HEK293 (cell line): ENCODE results near the gene SMIM5.

Experiments used
- GLIS1 ChIP-seq: fragments of 450-650 bp; formaldehyde crosslinking; IDR thresholded peaks from 2 replicates; pipeline ENCODE4 v1.5.1; 2016; ENCODE audit warnings: missing biosample characterization, missing genetic modification characterization
- GLIS2 ChIP-seq: fragments of 450-650 bp; formaldehyde crosslinking; IDR thresholded peaks from 2 replicates; pipeline ENCODE4 v1.5.1; 2016; ENCODE audit warnings: missing biosample characterization, missing genetic modification characterization
- HOXC10 ChIP-seq: sonication (generic); formaldehyde crosslinking; IDR thresholded peaks from 2 replicates; pipeline ENCODE4 v1.8.1; 2023; ENCODE audit warnings: mild to moderate bottlenecking, missing genetic modification reagents
- RBAK ChIP-seq: fragments of 450-650 bp; formaldehyde crosslinking; IDR thresholded peaks from 2 replicates; pipeline ENCODE4 v1.5.1; 2016; ENCODE audit warnings: missing biosample characterization, missing genetic modification characterization
- WT1 ChIP-seq: fragments of 450-650 bp; formaldehyde crosslinking; IDR thresholded peaks from 2 replicates; pipeline ENCODE4 v1.5.1; 2016; ENCODE audit warnings: missing biosample characterization, missing genetic modification characterization
- ZNF132 ChIP-seq: fragments of 450-650 bp; formaldehyde crosslinking; IDR thresholded peaks from 2 replicates; pipeline ENCODE4 v1.5.1; 2017; ENCODE audit warnings: missing biosample characterization, missing genetic modification characterization, borderline replicate concordance
- ZNF239 ChIP-seq: fragments of 450-650 bp; formaldehyde crosslinking; IDR thresholded peaks from 2 replicates; pipeline ENCODE4 v1.5.1; 2016; ENCODE audit warnings: missing biosample characterization, missing genetic modification characterization
- ZNF544 ChIP-seq: fragments of 450-650 bp; formaldehyde crosslinking; IDR thresholded peaks from 2 replicates; pipeline ENCODE4 v1.5.0; 2017; ENCODE audit warnings: missing biosample characterization, missing genetic modification characterization
- ZNF600 ChIP-seq: fragments of 450-650 bp; formaldehyde crosslinking; IDR thresholded peaks from 2 replicates; pipeline ENCODE4 v1.5.1; 2016; ENCODE audit warnings: missing biosample characterization, missing genetic modification characterization
- ZNF629 ChIP-seq: fragments of 450-650 bp; formaldehyde crosslinking; IDR thresholded peaks from 2 replicates; pipeline ENCODE4 v1.5.1; 2017; ENCODE audit warnings: missing biosample characterization, missing genetic modification characterization
- ZNF76 ChIP-seq: fragments of 450-650 bp; formaldehyde crosslinking; IDR thresholded peaks from 2 replicates; pipeline ENCODE4; 2016; ENCODE audit warnings: low read depth, missing biosample characterization, missing genetic modification characterization, borderline replicate concordance
- ZNF768 ChIP-seq: fragments of 450-650 bp; formaldehyde crosslinking; IDR thresholded peaks from 2 replicates; pipeline ENCODE4 v1.5.1; 2018; ENCODE audit warnings: missing biosample characterization, mild to moderate bottlenecking, missing genetic modification characterization
- ZNF843 ChIP-seq: fragments of 450-650 bp; formaldehyde crosslinking; IDR thresholded peaks from 2 replicates; pipeline ENCODE4 v1.5.1; 2016; ENCODE audit warnings: missing biosample characterization, missing genetic modification characterization
- TF ChIP-seq, protein P1 (sequence below): fragments of 450-650 bp; formaldehyde crosslinking; IDR thresholded peaks from 2 replicates; pipeline ENCODE4 v1.5.1; 2016; ENCODE audit warnings: missing biosample characterization, missing genetic modification characterization
- TF ChIP-seq, protein P2 (sequence below): fragments of 450-650 bp; formaldehyde crosslinking; IDR thresholded peaks from 2 replicates; pipeline ENCODE4 v1.5.1; 2016; ENCODE audit warnings: missing biosample characterization, missing genetic modification characterization
- TF ChIP-seq, protein P3 (sequence below): fragments of 450-650 bp; formaldehyde crosslinking; IDR thresholded peaks from 2 replicates; pipeline ENCODE4 v1.5.1; 2016; ENCODE audit warnings: missing biosample characterization, missing genetic modification characterization
- TF ChIP-seq, protein P4 (sequence below): fragments of 450-650 bp; formaldehyde crosslinking; IDR thresholded peaks from 2 replicates; pipeline ENCODE4 v1.5.1; 2016; ENCODE audit warnings: missing biosample characterization, missing genetic modification characterization
- TF ChIP-seq, protein P5 (sequence below): IDR thresholded peaks from 2 replicates; pipeline ENCODE4 v1.6.1; 2011; ENCODE audit warnings: mild to moderate bottlenecking, low read depth, low read length, borderline replicate concordance
- TF ChIP-seq, protein P6 (sequence below): fragments of 450-650 bp; formaldehyde crosslinking; IDR thresholded peaks from 2 replicates; pipeline ENCODE4 v1.5.1; 2016; ENCODE audit warnings: missing biosample characterization, missing genetic modification characterization, low read depth

The SMIM5 gene

DNA sequence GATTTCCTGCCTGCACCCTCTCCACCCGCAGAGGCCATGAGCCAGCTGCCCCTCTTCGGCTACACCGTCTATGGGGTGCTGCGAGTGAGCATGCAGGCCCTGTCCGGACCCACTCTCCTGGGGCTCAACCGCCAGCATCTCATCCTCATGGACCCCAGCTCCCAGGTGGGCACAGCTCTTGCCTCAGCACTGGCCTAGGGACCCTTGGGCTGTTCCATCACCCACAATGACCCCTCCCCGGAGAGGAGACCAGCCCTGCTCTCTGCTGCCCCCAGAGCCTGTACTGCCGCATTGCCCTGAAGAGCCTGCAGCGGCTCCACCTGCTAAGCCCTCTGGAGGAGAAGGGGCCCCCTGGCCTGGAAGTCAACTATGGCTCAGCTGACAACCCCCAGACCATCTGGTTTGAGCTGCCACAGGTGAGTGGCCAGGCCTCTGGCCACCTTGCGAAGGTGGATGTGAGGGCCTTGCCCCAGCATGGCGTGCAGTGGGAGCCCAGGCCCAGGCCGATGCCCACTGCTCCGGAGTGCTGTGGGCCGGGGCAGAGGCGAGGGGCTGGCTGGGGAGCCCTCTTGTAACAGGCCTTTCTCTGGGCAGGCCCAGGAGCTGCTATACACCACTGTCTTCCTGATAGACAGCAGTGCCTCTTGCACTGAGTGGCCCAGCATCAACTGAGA, 7.3 kb upstream of the SMIM5 start (continued):
- TF ChIP-seq, protein P1, sequence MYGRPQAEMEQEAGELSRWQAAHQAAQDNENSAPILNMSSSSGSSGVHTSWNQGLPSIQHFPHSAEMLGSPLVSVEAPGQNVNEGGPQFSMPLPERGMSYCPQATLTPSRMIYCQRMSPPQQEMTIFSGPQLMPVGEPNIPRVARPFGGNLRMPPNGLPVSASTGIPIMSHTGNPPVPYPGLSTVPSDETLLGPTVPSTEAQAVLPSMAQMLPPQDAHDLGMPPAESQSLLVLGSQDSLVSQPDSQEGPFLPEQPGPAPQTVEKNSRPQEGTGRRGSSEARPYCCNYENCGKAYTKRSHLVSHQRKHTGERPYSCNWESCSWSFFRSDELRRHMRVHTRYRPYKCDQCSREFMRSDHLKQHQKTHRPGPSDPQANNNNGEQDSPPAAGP: no peak
- TF ChIP-seq ZNF132 (tag by site-specific recombination) (no peak), ZNF239 (no peak), WT1 (no peak), GLIS1 (tag by site-specific recombination) (peak; percentile 41), ZNF768 (tag by site-specific recombination) (no peak), ZNF629 (tag by site-specific recombination) (no peak), ZNF600 (tag by site-specific recombination) (0 out of 2 replicates have a peak, but pooled peaks have one; percentile 55), RBAK (tag by site-specific recombination) (no peak), ZNF76 (tag by site-specific recombination) (no peak), ZNF544 (tag by site-specific recombination) (no peak), GLIS2 (no peak), HOXC10 (CRISPR knock-in tag) (no peak), ZNF843 (tag by site-specific recombination) (no peak)
- TF ChIP-seq, protein P2, sequence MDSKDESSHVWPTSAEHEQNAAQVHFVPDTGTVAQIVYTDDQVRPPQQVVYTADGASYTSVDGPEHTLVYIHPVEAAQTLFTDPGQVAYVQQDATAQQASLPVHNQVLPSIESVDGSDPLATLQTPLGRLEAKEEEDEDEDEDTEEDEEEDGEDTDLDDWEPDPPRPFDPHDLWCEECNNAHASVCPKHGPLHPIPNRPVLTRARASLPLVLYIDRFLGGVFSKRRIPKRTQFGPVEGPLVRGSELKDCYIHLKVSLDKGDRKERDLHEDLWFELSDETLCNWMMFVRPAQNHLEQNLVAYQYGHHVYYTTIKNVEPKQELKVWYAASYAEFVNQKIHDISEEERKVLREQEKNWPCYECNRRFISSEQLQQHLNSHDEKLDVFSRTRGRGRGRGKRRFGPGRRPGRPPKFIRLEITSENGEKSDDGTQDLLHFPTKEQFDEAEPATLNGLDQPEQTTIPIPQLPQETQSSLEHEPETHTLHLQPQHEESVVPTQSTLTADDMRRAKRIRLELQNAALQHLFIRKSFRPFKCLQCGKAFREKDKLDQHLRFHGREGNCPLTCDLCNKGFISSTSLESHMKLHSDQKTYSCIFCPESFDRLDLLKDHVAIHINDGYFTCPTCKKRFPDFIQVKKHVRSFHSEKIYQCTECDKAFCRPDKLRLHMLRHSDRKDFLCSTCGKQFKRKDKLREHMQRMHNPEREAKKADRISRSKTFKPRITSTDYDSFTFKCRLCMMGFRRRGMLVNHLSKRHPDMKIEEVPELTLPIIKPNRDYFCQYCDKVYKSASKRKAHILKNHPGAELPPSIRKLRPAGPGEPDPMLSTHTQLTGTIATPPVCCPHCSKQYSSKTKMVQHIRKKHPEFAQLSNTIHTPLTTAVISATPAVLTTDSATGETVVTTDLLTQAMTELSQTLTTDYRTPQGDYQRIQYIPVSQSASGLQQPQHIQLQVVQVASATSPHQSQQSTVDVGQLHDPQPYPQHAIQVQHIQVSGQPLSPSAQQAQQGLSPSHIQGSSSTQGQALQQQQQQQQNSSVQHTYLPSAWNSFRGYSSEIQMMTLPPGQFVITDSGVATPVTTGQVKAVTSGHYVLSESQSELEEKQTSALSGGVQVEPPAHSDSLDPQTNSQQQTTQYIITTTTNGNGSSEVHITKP: 0 out of 2 replicates have a peak, but pooled peaks have one; percentile 17
- TF ChIP-seq, protein P3, sequence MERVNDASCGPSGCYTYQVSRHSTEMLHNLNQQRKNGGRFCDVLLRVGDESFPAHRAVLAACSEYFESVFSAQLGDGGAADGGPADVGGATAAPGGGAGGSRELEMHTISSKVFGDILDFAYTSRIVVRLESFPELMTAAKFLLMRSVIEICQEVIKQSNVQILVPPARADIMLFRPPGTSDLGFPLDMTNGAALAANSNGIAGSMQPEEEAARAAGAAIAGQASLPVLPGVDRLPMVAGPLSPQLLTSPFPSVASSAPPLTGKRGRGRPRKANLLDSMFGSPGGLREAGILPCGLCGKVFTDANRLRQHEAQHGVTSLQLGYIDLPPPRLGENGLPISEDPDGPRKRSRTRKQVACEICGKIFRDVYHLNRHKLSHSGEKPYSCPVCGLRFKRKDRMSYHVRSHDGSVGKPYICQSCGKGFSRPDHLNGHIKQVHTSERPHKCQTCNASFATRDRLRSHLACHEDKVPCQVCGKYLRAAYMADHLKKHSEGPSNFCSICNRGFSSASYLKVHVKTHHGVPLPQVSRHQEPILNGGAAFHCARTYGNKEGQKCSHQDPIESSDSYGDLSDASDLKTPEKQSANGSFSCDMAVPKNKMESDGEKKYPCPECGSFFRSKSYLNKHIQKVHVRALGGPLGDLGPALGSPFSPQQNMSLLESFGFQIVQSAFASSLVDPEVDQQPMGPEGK: peak; percentile 33; the same call in 1 of the 2 replicates
- TF ChIP-seq, protein P4, sequence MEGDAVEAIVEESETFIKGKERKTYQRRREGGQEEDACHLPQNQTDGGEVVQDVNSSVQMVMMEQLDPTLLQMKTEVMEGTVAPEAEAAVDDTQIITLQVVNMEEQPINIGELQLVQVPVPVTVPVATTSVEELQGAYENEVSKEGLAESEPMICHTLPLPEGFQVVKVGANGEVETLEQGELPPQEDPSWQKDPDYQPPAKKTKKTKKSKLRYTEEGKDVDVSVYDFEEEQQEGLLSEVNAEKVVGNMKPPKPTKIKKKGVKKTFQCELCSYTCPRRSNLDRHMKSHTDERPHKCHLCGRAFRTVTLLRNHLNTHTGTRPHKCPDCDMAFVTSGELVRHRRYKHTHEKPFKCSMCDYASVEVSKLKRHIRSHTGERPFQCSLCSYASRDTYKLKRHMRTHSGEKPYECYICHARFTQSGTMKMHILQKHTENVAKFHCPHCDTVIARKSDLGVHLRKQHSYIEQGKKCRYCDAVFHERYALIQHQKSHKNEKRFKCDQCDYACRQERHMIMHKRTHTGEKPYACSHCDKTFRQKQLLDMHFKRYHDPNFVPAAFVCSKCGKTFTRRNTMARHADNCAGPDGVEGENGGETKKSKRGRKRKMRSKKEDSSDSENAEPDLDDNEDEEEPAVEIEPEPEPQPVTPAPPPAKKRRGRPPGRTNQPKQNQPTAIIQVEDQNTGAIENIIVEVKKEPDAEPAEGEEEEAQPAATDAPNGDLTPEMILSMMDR: peak; percentile 88
- TF ChIP-seq, protein P5, sequence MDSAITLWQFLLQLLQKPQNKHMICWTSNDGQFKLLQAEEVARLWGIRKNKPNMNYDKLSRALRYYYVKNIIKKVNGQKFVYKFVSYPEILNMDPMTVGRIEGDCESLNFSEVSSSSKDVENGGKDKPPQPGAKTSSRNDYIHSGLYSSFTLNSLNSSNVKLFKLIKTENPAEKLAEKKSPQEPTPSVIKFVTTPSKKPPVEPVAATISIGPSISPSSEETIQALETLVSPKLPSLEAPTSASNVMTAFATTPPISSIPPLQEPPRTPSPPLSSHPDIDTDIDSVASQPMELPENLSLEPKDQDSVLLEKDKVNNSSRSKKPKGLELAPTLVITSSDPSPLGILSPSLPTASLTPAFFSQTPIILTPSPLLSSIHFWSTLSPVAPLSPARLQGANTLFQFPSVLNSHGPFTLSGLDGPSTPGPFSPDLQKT: no peak
- TF ChIP-seq, protein P6, sequence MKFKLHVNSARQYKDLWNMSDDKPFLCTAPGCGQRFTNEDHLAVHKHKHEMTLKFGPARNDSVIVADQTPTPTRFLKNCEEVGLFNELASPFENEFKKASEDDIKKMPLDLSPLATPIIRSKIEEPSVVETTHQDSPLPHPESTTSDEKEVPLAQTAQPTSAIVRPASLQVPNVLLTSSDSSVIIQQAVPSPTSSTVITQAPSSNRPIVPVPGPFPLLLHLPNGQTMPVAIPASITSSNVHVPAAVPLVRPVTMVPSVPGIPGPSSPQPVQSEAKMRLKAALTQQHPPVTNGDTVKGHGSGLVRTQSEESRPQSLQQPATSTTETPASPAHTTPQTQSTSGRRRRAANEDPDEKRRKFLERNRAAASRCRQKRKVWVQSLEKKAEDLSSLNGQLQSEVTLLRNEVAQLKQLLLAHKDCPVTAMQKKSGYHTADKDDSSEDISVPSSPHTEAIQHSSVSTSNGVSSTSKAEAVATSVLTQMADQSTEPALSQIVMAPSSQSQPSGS (tag by site-specific recombination): no peak
